Measurements from ENCODE around the gene SPX.

The SPX gene

GRCh38 chr12:21577516-21577915, 51.4 kb downstream of the SPX start:
- no peak for DNase-seq (ENCODE audit: low read depth)

DNA sequence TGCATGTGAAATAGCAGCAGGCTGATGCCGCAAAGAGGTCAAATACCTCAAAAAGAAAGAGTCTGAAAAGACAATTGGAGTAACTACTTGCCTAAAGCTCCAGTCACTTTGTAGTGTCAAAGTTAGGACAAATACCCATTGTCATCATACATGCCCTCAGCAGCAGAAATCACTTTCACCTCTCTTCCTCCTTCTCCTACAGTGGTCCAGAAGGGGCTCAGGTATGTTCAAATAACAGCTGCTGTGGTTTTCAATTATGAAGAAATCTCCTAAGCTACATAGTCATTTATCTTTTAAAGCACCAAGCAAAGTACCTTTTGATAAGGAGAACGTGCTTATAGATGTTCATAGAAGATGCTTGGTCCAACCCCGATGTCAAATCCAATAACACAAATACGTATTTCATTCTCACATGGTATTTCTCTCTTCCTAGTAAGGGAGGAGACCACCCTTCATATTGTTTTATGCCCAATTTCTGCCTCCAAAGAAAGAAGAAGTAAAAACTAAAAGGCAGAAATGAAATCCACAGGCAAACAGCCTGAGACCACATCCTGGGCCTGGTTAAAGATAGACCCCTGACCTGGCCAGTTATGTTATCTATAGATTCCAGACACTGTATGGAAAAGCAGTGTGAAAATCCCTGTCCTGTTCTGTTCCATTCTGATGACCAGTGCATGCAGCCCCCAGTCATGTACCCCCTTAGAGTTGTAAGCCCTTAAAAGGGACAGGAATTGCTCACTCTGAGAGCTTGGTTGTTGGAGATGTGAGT, 54.8 kb downstream of the SPX start:
- DNase-seq (ENCODE audit: low read depth), result no peak
